ENCODE measurements around the gene CMC2. TPM values are rescaled to one million over a fixed set of nuclear protein-coding genes. Genes with fewer than 3 reads are reported as not detected.

CMC2 gene
- total RNA-seq, 1 donor from 2014 or later, result 24.5 TPM

DNA sequence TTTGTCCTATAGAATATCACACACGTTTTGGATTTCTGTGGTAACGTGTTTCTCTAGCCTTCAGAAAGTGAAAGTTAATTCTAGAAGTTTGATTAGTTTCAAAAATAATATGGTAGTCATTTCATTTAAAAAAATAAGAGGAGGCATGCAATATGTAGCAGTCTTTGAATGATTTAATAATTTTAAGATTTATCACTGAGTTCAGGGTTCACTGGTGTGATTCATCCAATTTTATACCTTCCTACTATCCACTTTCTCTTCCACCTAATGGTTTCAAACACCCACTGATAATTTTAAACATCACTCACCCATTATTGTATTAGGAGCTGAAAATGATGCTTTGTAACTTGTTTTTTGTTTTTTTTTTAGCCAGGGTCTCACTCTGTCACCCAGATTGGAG, 42.3 kb downstream of the CMC2 start:
- Histone ChIP-seq H3K27ac (ENCODE audit: low read depth, low read length) (no peak overlapping the region), H3K4me1 (ENCODE audit: control insufficient read depth in 3 of 3, insufficient read depth in 3 of 3, low read length in 3 of 3) (no peaks in the 10 kb centered on the region)

GRCh38 chr16:80962879-80963278, 43.8 kb downstream of the CMC2 start:
- Histone ChIP-seq H3K27me3 (ENCODE audit: control insufficient read depth in 3 of 3, insufficient read depth in 3 of 3, low read length in 3 of 3) (no peaks in the 10 kb centered on the region), H3K4me3 (ENCODE audit: low read length in 3 of 3) (no peak overlapping the region), H3K27ac (ENCODE audit: low read depth, low read length) (no peak overlapping the region), H3K4me1 (ENCODE audit: control insufficient read depth in 3 of 3, insufficient read depth in 3 of 3, low read length in 3 of 3) (no peaks in the 10 kb centered on the region), H3K9me3 (ENCODE audit: control insufficient read depth in 3 of 3, low read length in 3 of 3) (peaks cover 0 to 6% (median 4%) of the 10 kb centered on the region in 3 donors), H3K36me3 (ENCODE audit: control insufficient read depth in 3 of 3, insufficient read depth in 3 of 3, low read length in 3 of 3) (no peaks in the 10 kb centered on the region), H3K9ac (ENCODE audit: low read depth in 1 of 3, low read length in 3 of 3) (no peak overlapping the region)

More for the DNA sequence above, 42.3 kb downstream of the CMC2 start:
- no peaks in the 10 kb centered on the region for H3K27me3 ChIP-seq (ENCODE audit: control insufficient read depth in 3 of 3, insufficient read depth in 3 of 3, low read length in 3 of 3)
- H3K9me3 ChIP-seq (ENCODE audit: control insufficient read depth in 3 of 3, low read length in 3 of 3), result peaks cover 0 to 6% (median 0%) of the 10 kb centered on the region in 3 donors
- peaks cover 0 to 5% (median 0%) of the 10 kb centered on the region in 3 donors for H3K36me3 ChIP-seq (ENCODE audit: control insufficient read depth in 3 of 3, insufficient read depth in 3 of 3, low read length in 3 of 3)
- no peak overlapping the region for H3K4me3 ChIP-seq (ENCODE audit: low read length in 3 of 3)
- no peak overlapping the region for H3K9ac ChIP-seq (ENCODE audit: low read depth in 1 of 3, low read length in 3 of 3)

DNA sequence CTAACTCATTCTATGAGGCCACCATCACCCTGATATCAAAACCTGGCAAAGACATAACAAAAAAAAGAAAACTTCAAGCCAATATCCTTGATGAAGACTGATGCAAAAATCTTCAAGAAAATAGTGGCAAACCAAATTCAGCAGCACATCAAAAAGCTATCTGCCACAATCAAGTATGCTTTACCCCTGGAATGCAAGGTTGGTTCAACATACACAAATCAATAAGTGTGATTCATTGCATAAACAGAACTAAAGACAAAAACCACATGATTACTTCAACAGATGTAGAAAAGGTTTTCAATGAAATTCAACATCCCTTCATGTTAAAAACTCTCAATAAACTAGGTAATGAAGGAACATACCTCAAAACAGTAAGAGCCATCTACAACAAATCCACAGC, 48.4 kb downstream of the CMC2 start:
- Histone ChIP-seq H3K4me1 (ENCODE audit: control insufficient read depth in 3 of 3, insufficient read depth in 3 of 3, low read length in 3 of 3) (no peaks in the 10 kb centered on the region), H3K9me3 (ENCODE audit: control insufficient read depth in 3 of 3, low read length in 3 of 3) (peaks cover 0 to 6% (median 4%) of the 10 kb centered on the region in 3 donors), H3K27me3 (ENCODE audit: control insufficient read depth in 3 of 3, insufficient read depth in 3 of 3, low read length in 3 of 3) (no peaks in the 10 kb centered on the region), H3K4me3 (ENCODE audit: low read length in 3 of 3) (no peak overlapping the region), H3K9ac (ENCODE audit: low read depth in 1 of 3, low read length in 3 of 3) (no peak overlapping the region), H3K36me3 (ENCODE audit: control insufficient read depth in 3 of 3, insufficient read depth in 3 of 3, low read length in 3 of 3) (no peaks in the 10 kb centered on the region), H3K27ac (ENCODE audit: low read depth, low read length) (no peak overlapping the region)

GRCh38 chr16:80954985-80955384, 51.7 kb downstream of the CMC2 start:
- H3K27me3 ChIP-seq (ENCODE audit: control insufficient read depth in 3 of 3, insufficient read depth in 3 of 3, low read length in 3 of 3), result no peaks in the 10 kb centered on the region
- H3K36me3 ChIP-seq (ENCODE audit: control insufficient read depth in 3 of 3, insufficient read depth in 3 of 3, low read length in 3 of 3), result no peaks in the 10 kb centered on the region
- no peak overlapping the region for H3K9ac ChIP-seq (ENCODE audit: low read depth in 1 of 3, low read length in 3 of 3)
- H3K9me3 ChIP-seq (ENCODE audit: control insufficient read depth in 3 of 3, low read length in 3 of 3), result peaks cover 0 to 4% (median 0%) of the 10 kb centered on the region in 3 donors
- no peaks in the 10 kb centered on the region for H3K4me1 ChIP-seq (ENCODE audit: control insufficient read depth in 3 of 3, insufficient read depth in 3 of 3, low read length in 3 of 3)
- no peak overlapping the region for H3K4me3 ChIP-seq (ENCODE audit: low read length in 3 of 3)
- H3K27ac ChIP-seq (ENCODE audit: low read depth, low read length), result no peak overlapping the region

- peaks cover 0 to 7% (median 0%) of the 10 kb centered on the region in 3 donors for H3K4me1 ChIP-seq (ENCODE audit: control insufficient read depth in 3 of 3, insufficient read depth in 3 of 3, low read length in 3 of 3)
- peaks cover 0 to 3% (median 3%) of the 10 kb centered on the region in 3 donors for H3K27me3 ChIP-seq (ENCODE audit: control insufficient read depth in 3 of 3, insufficient read depth in 3 of 3, low read length in 3 of 3)
- no peaks in the 10 kb centered on the region for H3K9me3 ChIP-seq (ENCODE audit: control insufficient read depth in 3 of 3, low read length in 3 of 3)
- no peak overlapping the region for H3K27ac ChIP-seq (ENCODE audit: low read depth, low read length)
- no peaks in the 10 kb centered on the region for H3K36me3 ChIP-seq (ENCODE audit: control insufficient read depth in 3 of 3, insufficient read depth in 3 of 3, low read length in 3 of 3)
- H3K9ac ChIP-seq (ENCODE audit: low read depth in 1 of 3, low read length in 3 of 3), result no peak overlapping the region
- no peak overlapping the region for H3K4me3 ChIP-seq (ENCODE audit: low read length in 3 of 3)
Observed at GRCh38 chr16:80948886-80949493, 57.7 kb downstream of the CMC2 start.

- peaks cover 0 to 3% (median 3%) of the 10 kb centered on the region in 3 donors for H3K27me3 ChIP-seq (ENCODE audit: control insufficient read depth in 3 of 3, insufficient read depth in 3 of 3, low read length in 3 of 3)
- H3K4me1 ChIP-seq (ENCODE audit: control insufficient read depth in 3 of 3, insufficient read depth in 3 of 3, low read length in 3 of 3), result peaks cover 0 to 7% (median 0%) of the 10 kb centered on the region in 3 donors
- no peaks in the 10 kb centered on the region for H3K9me3 ChIP-seq (ENCODE audit: control insufficient read depth in 3 of 3, low read length in 3 of 3)
- no peak overlapping the region for H3K9ac ChIP-seq (ENCODE audit: low read depth in 1 of 3, low read length in 3 of 3)
- H3K36me3 ChIP-seq (ENCODE audit: control insufficient read depth in 3 of 3, insufficient read depth in 3 of 3, low read length in 3 of 3), result no peaks in the 10 kb centered on the region
- no peak overlapping the region for H3K27ac ChIP-seq (ENCODE audit: low read depth, low read length)
- no peak overlapping the region for H3K4me3 ChIP-seq (ENCODE audit: low read length in 3 of 3)
Observed at GRCh38 chr16:80947708-80948625, 58.7 kb downstream of the CMC2 start.

- peaks cover 0 to 3% (median 3%) of the 10 kb centered on the region in 3 donors for H3K27me3 ChIP-seq (ENCODE audit: control insufficient read depth in 3 of 3, insufficient read depth in 3 of 3, low read length in 3 of 3)
- H3K36me3 ChIP-seq (ENCODE audit: control insufficient read depth in 3 of 3, insufficient read depth in 3 of 3, low read length in 3 of 3), result no peaks in the 10 kb centered on the region
- H3K4me1 ChIP-seq (ENCODE audit: control insufficient read depth in 3 of 3, insufficient read depth in 3 of 3, low read length in 3 of 3), result peaks cover 0 to 7% (median 0%) of the 10 kb centered on the region in 3 donors
- no peaks in the 10 kb centered on the region for H3K9me3 ChIP-seq (ENCODE audit: control insufficient read depth in 3 of 3, low read length in 3 of 3)
- H3K27ac ChIP-seq (ENCODE audit: low read depth, low read length), result no peak overlapping the region
- no peak overlapping the region for H3K4me3 ChIP-seq (ENCODE audit: low read length in 3 of 3)
- no peak overlapping the region for H3K9ac ChIP-seq (ENCODE audit: low read depth in 1 of 3, low read length in 3 of 3)
Observed at GRCh38 chr16:80947239-80947638, 59.4 kb downstream of the CMC2 start.

DNA sequence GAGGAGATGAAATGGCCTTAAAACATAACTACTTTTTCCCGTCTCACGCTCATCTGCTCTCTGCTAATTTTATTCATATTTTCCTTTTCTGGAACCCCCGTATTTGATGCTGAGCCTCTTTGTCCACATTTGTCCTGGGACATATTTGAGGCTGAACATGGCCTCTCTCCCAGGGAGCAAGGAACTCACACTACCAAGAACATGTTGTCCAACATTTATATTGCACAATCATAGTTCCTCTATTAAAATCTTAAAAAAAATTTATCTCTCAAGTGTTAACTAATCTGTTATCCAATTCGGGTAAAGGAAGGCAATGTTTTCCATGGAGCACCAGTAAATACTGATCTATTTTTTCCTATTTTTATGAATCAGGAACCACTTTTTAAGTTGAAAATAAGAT, 60.2 kb downstream of the CMC2 start:
- Histone ChIP-seq H3K27me3 (ENCODE audit: control insufficient read depth in 3 of 3, insufficient read depth in 3 of 3, low read length in 3 of 3) (peaks cover 0 to 3% (median 3%) of the 10 kb centered on the region in 3 donors), H3K4me3 (ENCODE audit: low read length in 3 of 3) (no peak overlapping the region), H3K4me1 (ENCODE audit: control insufficient read depth in 3 of 3, insufficient read depth in 3 of 3, low read length in 3 of 3) (peaks cover 0 to 7% (median 0%) of the 10 kb centered on the region in 3 donors), H3K9me3 (ENCODE audit: control insufficient read depth in 3 of 3, low read length in 3 of 3) (no peaks in the 10 kb centered on the region), H3K36me3 (ENCODE audit: control insufficient read depth in 3 of 3, insufficient read depth in 3 of 3, low read length in 3 of 3) (no peaks in the 10 kb centered on the region), H3K27ac (ENCODE audit: low read depth, low read length) (no peak overlapping the region), H3K9ac (ENCODE audit: low read depth in 1 of 3, low read length in 3 of 3) (no peak overlapping the region)

GRCh38 chr16:80940069-80940856, 66.4 kb downstream of the CMC2 start:
- no peaks in the 10 kb centered on the region for H3K9me3 ChIP-seq (ENCODE audit: control insufficient read depth in 3 of 3, low read length in 3 of 3)
- H3K4me3 ChIP-seq (ENCODE audit: low read length in 3 of 3), result no peak overlapping the region
- peaks cover 0 to 11% (median 10%) of the 10 kb centered on the region in 3 donors for H3K4me1 ChIP-seq (ENCODE audit: control insufficient read depth in 3 of 3, insufficient read depth in 3 of 3, low read length in 3 of 3)
- H3K9ac ChIP-seq (ENCODE audit: low read depth in 1 of 3, low read length in 3 of 3), result no peak overlapping the region
- no peaks in the 10 kb centered on the region for H3K36me3 ChIP-seq (ENCODE audit: control insufficient read depth in 3 of 3, insufficient read depth in 3 of 3, low read length in 3 of 3)
- no peak overlapping the region for H3K27ac ChIP-seq (ENCODE audit: low read depth, low read length)
- peaks cover 0 to 1% (median 0%) of the 10 kb centered on the region in 3 donors for H3K27me3 ChIP-seq (ENCODE audit: control insufficient read depth in 3 of 3, insufficient read depth in 3 of 3, low read length in 3 of 3)
